Astrocyte of the cerebellum (primary cell): ENCODE data around the gene ANKLE2.

Experiments
- DNase-seq: peaks from one replicate; pipeline ENCODE4 v3.0.0-alpha.2; 2011; ENCODE audit warnings: low read depth
- H3K4me3 ChIP-seq: 2 replicates; pipeline ENCODE4 v1.5.1; 2011; ENCODE audit warnings: mild to moderate bottlenecking, low read depth, low read length, moderate library complexity
- CTCF ChIP-seq: IDR thresholded peaks from 2 replicates; pipeline ENCODE4 v1.5.1; 2012; ENCODE audit warnings: low read length, low read depth, moderate library complexity, mild to moderate bottlenecking; ENCODE audit errors: missing control alignments
- in situ Hi-C: cut with HindIII; loops from 2 replicates; pipeline ENCODE4 v1.10.0; 2017; ENCODE audit warnings: low sequenced_read_pairs

The ANKLE2 gene

GRCh38 chr12:132739600-132740312 is 21.9 kb downstream of the ANKLE2 start:
- no peak for DNase-seq
- in situ Hi-C loops: loop anchor here (5.0 kb wide), 1 partner anchor 73 kb away; no protein-coding TSS in a partner anchor
- TF ChIP-seq CTCF: no peak
- no peak overlapping the region for H3K4me3 ChIP-seq

- in situ Hi-C loops: loop anchor here (5.0 kb wide), 1 partner anchor 75 kb away; no protein-coding TSS in a partner anchor
- no peak for DNase-seq
- H3K4me3 ChIP-seq: no peak overlapping the region
- no peak for TF ChIP-seq CTCF
These were observed 24.7 kb downstream of the ANKLE2 start for GRCh38 chr12:132736913-132737312.

- in situ Hi-C loops: loop anchor here (5.0 kb wide), 1 partner anchor 76 kb away; no protein-coding TSS in a partner anchor
- TF ChIP-seq CTCF: no peak
- no peak for DNase-seq
- no peak overlapping the region for H3K4me3 ChIP-seq
These were observed 25.3 kb downstream of the ANKLE2 start for GRCh38 chr12:132736378-132736777.

- in situ Hi-C loops: loop anchor here (5.0 kb wide), 1 partner anchor 77 kb away; no protein-coding TSS in a partner anchor
- no peak for DNase-seq
- no peak for TF ChIP-seq CTCF
- no peak overlapping the region for H3K4me3 ChIP-seq
These were observed 26.1 kb downstream of the ANKLE2 start for GRCh38 chr12:132735496-132735895.

- no peak for TF ChIP-seq CTCF
- peak; percentile 38 for DNase-seq
- no peak overlapping the region for H3K4me3 ChIP-seq
- in situ Hi-C loops: no loop called here
These were observed 27.4 kb downstream of the ANKLE2 start for GRCh38 chr12:132734206-132734605.

GRCh38 chr12:132731574-132731973 is 30.1 kb downstream of the ANKLE2 start:
- H3K4me3 ChIP-seq: no peak overlapping the region
- no peak for DNase-seq
- no peak for TF ChIP-seq CTCF
- in situ Hi-C loops: no loop called here
